Stomach smooth muscle (tissue), 2 donors: ENCODE data around the gene DELE1.
"Not testable (repeated sequence)": the region's sequence is repeated elsewhere in the genome, so short reads cannot be mapped to it uniquely, and the experiment has no call there.

Source experiments
- H3K27ac ChIP-seq: one replicate; pipeline ENCODE4 v1.7.0; 2013; ENCODE audit warnings: mild to moderate bottlenecking, low read length, inconsistent platforms
- H3K27me3 ChIP-seq, 2 donors: one replicate each; pipeline ENCODE4 v1.7.0; 2013; ENCODE audit warnings: low read length in 2 of 2; ENCODE audit not compliant: insufficient read depth in 2 of 2, control insufficient read depth in 1 of 2
- H3K36me3 ChIP-seq, 2 donors: one replicate each; pipeline ENCODE4 v1.7.0; 2013; ENCODE audit warnings: low read length in 2 of 2; ENCODE audit not compliant: control insufficient read depth in 2 of 2, insufficient read depth in 2 of 2
- H3K4me1 ChIP-seq: one replicate; pipeline ENCODE4 v1.7.0; 2013; ENCODE audit warnings: low read length; ENCODE audit not compliant: control insufficient read depth, insufficient read depth
- H3K4me3 ChIP-seq, 2 donors: one replicate each; pipeline ENCODE4 v1.7.0; 2013; ENCODE audit warnings: low read length in 2 of 2
- H3K9ac ChIP-seq, 2 donors: one replicate each; pipeline ENCODE4 v1.7.0; 2013; ENCODE audit warnings: low read length in 2 of 2, mild to moderate bottlenecking in 1 of 2
- H3K9me3 ChIP-seq, 2 donors: one replicate each; pipeline ENCODE4 v1.7.0; 2013; ENCODE audit warnings: low read length in 2 of 2; ENCODE audit not compliant: control insufficient read depth in 2 of 2
- donor health status: healthy.
- donor health status: Pancreatic carcinoma.

Gene DELE1

DNA sequence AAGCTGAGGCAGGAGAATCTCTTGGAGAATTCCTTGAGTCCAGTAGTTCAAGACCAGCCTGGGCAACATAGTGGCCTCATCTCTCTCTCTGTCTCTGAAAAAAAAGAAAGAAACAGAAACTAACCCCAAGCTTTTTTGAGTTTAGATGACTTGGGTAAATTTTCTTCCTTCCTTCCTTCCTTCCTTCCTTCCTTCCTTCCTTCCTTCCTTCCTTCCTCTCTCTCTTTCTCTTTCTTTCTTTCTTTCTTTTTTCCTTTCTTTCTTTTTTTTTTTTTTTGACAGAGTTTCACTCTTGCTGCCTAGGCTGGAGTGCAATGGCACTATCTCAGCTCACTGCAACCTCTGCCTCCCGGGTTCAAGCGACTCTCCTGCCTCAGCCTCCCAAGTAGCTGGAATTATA lies 33.2 kb upstream of the DELE1 start:
- not testable (repeated sequence) for H3K27ac ChIP-seq, H3K4me1 ChIP-seq, H3K4me3 ChIP-seq, H3K9me3 ChIP-seq, H3K27me3 ChIP-seq, H3K9ac ChIP-seq, H3K36me3 ChIP-seq

GRCh38 chr5:141897425-141897824 lies 26.2 kb upstream of the DELE1 start:
- Histone ChIP-seq H3K4me3 (no peak overlapping the region), H3K36me3 (no peaks in the 10 kb centered on the region), H3K9ac (no peak overlapping the region), H3K9me3 (no peaks in the 10 kb centered on the region), H3K4me1 (no peaks in the 10 kb centered on the region), H3K27me3 (peaks cover 2 to 4% of the 10 kb centered on the region in 2 donors), H3K27ac (no peak overlapping the region)

- Histone ChIP-seq H3K4me3 (no peak overlapping the region), H3K9me3 (no peaks in the 10 kb centered on the region), H3K27ac (no peak overlapping the region), H3K36me3 (no peaks in the 10 kb centered on the region), H3K27me3 (peaks cover 2 to 4% of the 10 kb centered on the region in 2 donors), H3K4me1 (no peaks in the 10 kb centered on the region), H3K9ac (no peak overlapping the region)
These were observed 25.1 kb upstream of the DELE1 start for GRCh38 chr5:141898448-141899049.

DNA sequence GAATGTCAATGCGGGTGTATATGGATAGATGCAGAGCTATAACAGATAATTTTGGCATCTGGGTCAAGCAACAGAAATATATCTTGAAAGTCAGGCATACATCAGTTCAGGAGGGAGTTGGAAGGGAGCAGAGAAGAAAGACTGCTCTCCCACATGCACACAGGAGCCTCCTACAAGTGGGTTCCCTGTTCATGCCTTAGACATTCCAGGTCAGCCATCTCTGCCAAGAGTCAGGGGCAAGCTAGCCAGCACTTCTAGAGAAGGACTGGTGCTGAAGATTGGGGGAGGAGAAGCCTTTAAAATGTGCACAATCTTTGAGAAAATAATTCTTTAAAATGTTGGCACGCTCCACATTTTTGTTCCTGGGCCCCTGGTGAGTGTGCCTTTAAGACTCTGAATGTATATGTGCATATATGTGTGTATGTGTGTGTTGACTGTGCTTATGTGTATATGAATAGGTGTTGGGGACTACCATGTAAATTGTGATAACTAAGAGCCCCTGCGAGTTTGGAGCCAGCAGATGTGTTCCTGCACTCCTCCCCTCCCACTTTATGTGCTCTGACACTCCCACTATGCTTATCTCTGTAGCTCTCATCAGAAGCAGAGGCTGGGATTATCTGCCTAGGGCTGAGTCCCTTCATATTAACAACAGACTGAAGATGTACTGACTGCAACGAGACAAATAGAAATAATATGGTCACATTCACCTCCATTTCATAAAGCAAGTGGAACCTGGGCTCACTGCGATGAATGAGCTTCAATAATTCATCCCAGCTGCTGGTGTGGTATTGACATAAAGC lies 21.5 kb upstream of the DELE1 start:
- H3K27me3 ChIP-seq = peaks cover 2 to 4% of the 10 kb centered on the region in 2 donors
- no peak overlapping the region for H3K27ac ChIP-seq
- H3K9ac ChIP-seq = no peak overlapping the region
- no peaks in the 10 kb centered on the region for H3K36me3 ChIP-seq
- no peak overlapping the region for H3K4me3 ChIP-seq
- no peaks in the 10 kb centered on the region for H3K9me3 ChIP-seq
- H3K4me1 ChIP-seq = no peaks in the 10 kb centered on the region

DNA sequence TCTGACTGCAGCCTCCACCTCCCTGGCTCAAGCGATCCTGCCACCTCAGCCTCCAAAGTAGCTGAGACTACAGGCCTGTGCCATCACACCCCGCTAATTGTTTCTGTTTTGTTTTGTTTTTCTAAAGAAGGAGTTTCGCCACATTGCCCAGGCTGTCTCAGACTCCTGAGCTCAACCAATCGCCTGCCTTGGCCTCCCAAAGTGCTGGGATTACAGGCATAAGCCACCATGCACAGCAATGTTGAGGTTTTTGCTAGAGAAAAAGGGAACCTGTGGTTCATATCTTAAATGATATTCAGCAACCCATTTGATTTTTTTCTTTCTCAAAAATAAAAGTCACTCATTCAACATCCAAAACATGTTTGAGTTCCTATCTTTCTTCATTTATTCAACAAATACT lies 20.4 kb upstream of the DELE1 start:
- Histone ChIP-seq H3K9ac (no peak overlapping the region), H3K27ac (no peak overlapping the region), H3K9me3 (no peaks in the 10 kb centered on the region), H3K27me3 (peaks cover 2 to 4% of the 10 kb centered on the region in 2 donors), H3K4me3 (no peak overlapping the region), H3K4me1 (no peaks in the 10 kb centered on the region), H3K36me3 (no peaks in the 10 kb centered on the region)

GRCh38 chr5:141904551-141904950 lies 19.1 kb upstream of the DELE1 start:
- H3K9ac ChIP-seq = no peak overlapping the region
- no peak overlapping the region for H3K27ac ChIP-seq
- no peaks in the 10 kb centered on the region for H3K36me3 ChIP-seq

GRCh38 chr5:141906517-141906916 lies 17.2 kb upstream of the DELE1 start:
- Histone ChIP-seq H3K36me3 (no peaks in the 10 kb centered on the region), H3K4me1 (no peaks in the 10 kb centered on the region), H3K4me3 (no peak overlapping the region), H3K27ac (no peak overlapping the region), H3K27me3 (peaks cover 2 to 4% of the 10 kb centered on the region in 2 donors), H3K9me3 (no peaks in the 10 kb centered on the region), H3K9ac (no peak overlapping the region)

More at GRCh38 chr5:141904551-141904950, 19.1 kb upstream of the DELE1 start:
- no peaks in the 10 kb centered on the region for H3K4me1 ChIP-seq
- H3K4me3 ChIP-seq = no peak overlapping the region
- no peaks in the 10 kb centered on the region for H3K9me3 ChIP-seq
- peaks cover 2 to 4% of the 10 kb centered on the region in 2 donors for H3K27me3 ChIP-seq

GRCh38 chr5:141906972-141907371 lies 16.7 kb upstream of the DELE1 start:
- Histone ChIP-seq H3K4me1 (no peaks in the 10 kb centered on the region), H3K9ac (no peak overlapping the region)

GRCh38 chr5:141908796-141909195 lies 14.9 kb upstream of the DELE1 start:
- H3K36me3 ChIP-seq = no peaks in the 10 kb centered on the region
- H3K27me3 ChIP-seq = peaks cover 0 to 4% of the 10 kb centered on the region in 2 donors
- H3K9me3 ChIP-seq = no peaks in the 10 kb centered on the region
- H3K4me3 ChIP-seq = no peak overlapping the region
- H3K27ac ChIP-seq = no peak overlapping the region
- no peak overlapping the region for H3K9ac ChIP-seq
- peaks cover 2% of the 10 kb centered on the region for H3K4me1 ChIP-seq

More at GRCh38 chr5:141906972-141907371, 16.7 kb upstream of the DELE1 start:
- Histone ChIP-seq H3K27ac (no peak overlapping the region), H3K27me3 (peaks cover 2% of the 10 kb centered on the region in 2 donors), H3K9me3 (no peaks in the 10 kb centered on the region), H3K4me3 (no peak overlapping the region), H3K36me3 (no peaks in the 10 kb centered on the region)

GRCh38 chr5:141909212-141909611 lies 14.5 kb upstream of the DELE1 start:
- peaks cover 0 to 7% of the 10 kb centered on the region in 2 donors for H3K27me3 ChIP-seq
- H3K4me3 ChIP-seq = no peak overlapping the region
- H3K4me1 ChIP-seq = peaks cover 6% of the 10 kb centered on the region
- H3K36me3 ChIP-seq = no peaks in the 10 kb centered on the region
- H3K9ac ChIP-seq = no peak overlapping the region
- H3K9me3 ChIP-seq = no peaks in the 10 kb centered on the region
- no peak overlapping the region for H3K27ac ChIP-seq

- Histone ChIP-seq H3K36me3 (no peaks in the 10 kb centered on the region), H3K27me3 (peaks cover 6 to 10% of the 10 kb centered on the region in 2 donors), H3K9me3 (no peaks in the 10 kb centered on the region), H3K9ac (no peak overlapping the region), H3K27ac (no peak overlapping the region), H3K4me3 (no peak overlapping the region), H3K4me1 (peaks cover 6% of the 10 kb centered on the region)
These were observed 13.4 kb upstream of the DELE1 start for GRCh38 chr5:141910271-141910673.
